ENCODE results near the gene PIN1.

PIN1 gene

DNA sequence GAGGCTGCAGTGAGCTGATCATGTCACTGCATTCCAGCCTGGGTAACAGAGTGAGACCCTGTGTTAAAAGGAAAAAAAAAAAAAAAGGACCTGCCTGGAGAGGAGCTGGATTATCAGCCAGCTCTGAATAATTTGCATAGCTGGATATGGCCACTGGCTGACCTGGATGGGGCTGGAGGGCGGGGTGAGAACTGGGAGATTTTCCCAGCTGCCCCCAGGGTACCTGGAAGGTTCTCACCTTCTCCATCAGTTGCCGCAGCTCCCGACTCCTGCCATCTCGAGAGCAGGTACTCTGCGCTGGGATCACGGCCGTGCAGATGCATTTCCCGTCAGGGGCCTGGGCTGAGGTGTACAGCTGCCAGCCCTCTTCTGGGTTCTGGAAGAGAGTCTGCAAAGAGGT, 25.3 kb downstream of the PIN1 start:
- no peak overlapping the region for H3K27ac ChIP-seq (ENCODE audit: insufficient read depth in 1 of 2, low read depth in 1 of 2, low read length in 2 of 2, poor library complexity in 1 of 2, severe bottlenecking in 2 of 2)
- no peaks in the 10 kb centered on the region for H3K27me3 ChIP-seq (replicated peaks in 2 of 5; ENCODE audit: control insufficient read depth in 4 of 5, insufficient read depth in 5 of 5, low read length in 4 of 5)
- peaks cover 0 to 15% (median 12%) of the 10 kb centered on the region in 4 experiments for H3K4me1 ChIP-seq (ENCODE audit: control extremely low read depth in 1 of 4, control insufficient read depth in 4 of 4, insufficient read depth in 4 of 4, low read length in 3 of 4)
- ChIA-PET POLR2A (no interaction called here), CTCF (interaction anchor here (0.8 kb wide), 1 partner anchor 140 kb away, joined by 3 read pairs; no protein-coding TSS in a partner anchor)
- WGBS (ENCODE audit: insufficient coverage), result 84% methylated on average over 8 of the region's 8 CpGs
- H3K36me3 ChIP-seq (ENCODE audit: control insufficient read depth in 4 of 4, insufficient read depth in 4 of 4, low read length in 3 of 4), result no peaks in the 10 kb centered on the region
- no peak for DNase-seq
- H3K9me3 ChIP-seq (ENCODE audit: control extremely low read depth in 1 of 5, control insufficient read depth in 4 of 5, insufficient read depth in 2 of 5, low read depth in 1 of 5, low read length in 4 of 5), result no peaks in the 10 kb centered on the region
- H3K4me3 ChIP-seq (ENCODE audit: control insufficient read depth in 1 of 7, extremely low read depth in 1 of 7, insufficient read depth in 4 of 7, low read depth in 2 of 7, low read length in 6 of 7), result no peak overlapping the region

DNA sequence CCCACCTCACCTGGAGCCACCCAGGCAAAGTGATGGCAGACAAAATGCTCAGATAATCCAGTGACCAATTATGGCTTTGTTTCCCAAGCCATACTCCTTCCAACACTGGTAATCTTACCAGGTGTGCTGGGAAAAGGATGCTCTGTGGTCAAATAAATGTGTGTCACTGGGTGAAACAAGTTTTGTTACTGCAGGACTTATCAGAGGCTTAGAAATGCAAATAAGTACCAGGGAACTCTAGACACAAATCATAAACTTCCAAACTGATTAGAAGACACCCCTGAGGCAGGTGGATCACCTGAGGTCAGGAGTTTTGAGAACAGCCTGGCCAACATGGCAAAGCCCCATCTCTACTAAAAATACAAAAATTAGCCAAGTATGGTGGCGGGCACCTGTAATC, 26.4 kb downstream of the PIN1 start:
- no peak overlapping the region for H3K4me3 ChIP-seq (ENCODE audit: control insufficient read depth in 1 of 7, extremely low read depth in 1 of 7, insufficient read depth in 4 of 7, low read depth in 2 of 7, low read length in 6 of 7)
- H3K36me3 ChIP-seq (ENCODE audit: control insufficient read depth in 4 of 4, insufficient read depth in 4 of 4, low read length in 3 of 4), result no peaks in the 10 kb centered on the region
- ChIA-PET POLR2A (no interaction called here), CTCF (interaction anchor here (1.4 kb wide), 1 partner anchor 9 kb away, joined by 3 read pairs; no protein-coding TSS in a partner anchor)
- no peak overlapping the region for H3K27ac ChIP-seq (ENCODE audit: insufficient read depth in 1 of 2, low read depth in 1 of 2, low read length in 2 of 2, poor library complexity in 1 of 2, severe bottlenecking in 2 of 2)
- no peak for DNase-seq
- H3K9me3 ChIP-seq (ENCODE audit: control extremely low read depth in 1 of 5, control insufficient read depth in 4 of 5, insufficient read depth in 2 of 5, low read depth in 1 of 5, low read length in 4 of 5), result no peaks in the 10 kb centered on the region
- no peaks in the 10 kb centered on the region for H3K27me3 ChIP-seq (replicated peaks in 2 of 5; ENCODE audit: control insufficient read depth in 4 of 5, insufficient read depth in 5 of 5, low read length in 4 of 5)
- no CpG with 5 or more reads among the region's 1 CpG for WGBS (ENCODE audit: insufficient coverage)
- peaks cover 0 to 15% (median 12%) of the 10 kb centered on the region in 4 experiments for H3K4me1 ChIP-seq (ENCODE audit: control extremely low read depth in 1 of 4, control insufficient read depth in 4 of 4, insufficient read depth in 4 of 4, low read length in 3 of 4)

DNA sequence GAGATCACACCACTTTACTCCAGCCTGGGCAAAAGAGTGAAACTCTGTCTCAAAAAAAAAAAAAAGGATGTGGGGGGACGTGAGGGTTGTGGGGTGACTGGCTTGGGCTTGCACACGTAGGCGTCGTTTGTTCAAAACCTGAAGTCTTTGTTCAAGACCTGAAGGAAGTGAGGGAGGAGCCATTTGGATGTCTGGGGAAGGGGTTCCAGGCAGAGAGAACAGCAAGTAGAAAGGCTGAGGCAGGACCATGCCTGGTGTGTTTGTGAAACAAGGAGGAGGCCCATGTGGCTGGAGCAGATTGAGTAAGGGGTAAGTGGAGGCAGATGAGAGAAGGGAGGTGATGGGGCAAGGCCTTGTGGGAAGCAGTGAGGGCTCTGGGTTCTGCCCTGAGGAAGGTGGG, 27.8 kb downstream of the PIN1 start:
- WGBS (ENCODE audit: insufficient coverage), result 66% methylated on average over 3 of the region's 4 CpGs
- Histone ChIP-seq H3K27me3 (replicated peaks in 2 of 5; ENCODE audit: control insufficient read depth in 4 of 5, insufficient read depth in 5 of 5, low read length in 4 of 5) (no peaks in the 10 kb centered on the region), H3K4me3 (ENCODE audit: control insufficient read depth in 1 of 7, extremely low read depth in 1 of 7, insufficient read depth in 4 of 7, low read depth in 2 of 7, low read length in 6 of 7) (no peak overlapping the region), H3K27ac (ENCODE audit: insufficient read depth in 1 of 2, low read depth in 1 of 2, low read length in 2 of 2, poor library complexity in 1 of 2, severe bottlenecking in 2 of 2) (no peak overlapping the region), H3K36me3 (ENCODE audit: control insufficient read depth in 4 of 4, insufficient read depth in 4 of 4, low read length in 3 of 4) (no peaks in the 10 kb centered on the region), H3K4me1 (ENCODE audit: control extremely low read depth in 1 of 4, control insufficient read depth in 4 of 4, insufficient read depth in 4 of 4, low read length in 3 of 4) (peaks cover 0 to 6% (median 6%) of the 10 kb centered on the region in 4 experiments), H3K9me3 (ENCODE audit: control extremely low read depth in 1 of 5, control insufficient read depth in 4 of 5, insufficient read depth in 2 of 5, low read depth in 1 of 5, low read length in 4 of 5) (no peaks in the 10 kb centered on the region)
- ChIA-PET CTCF (interaction anchor here (1.4 kb wide), 1 partner anchor 8 kb away, joined by 3 read pairs; no protein-coding TSS in a partner anchor), POLR2A (no interaction called here)
- DNase-seq, result no peak

DNA sequence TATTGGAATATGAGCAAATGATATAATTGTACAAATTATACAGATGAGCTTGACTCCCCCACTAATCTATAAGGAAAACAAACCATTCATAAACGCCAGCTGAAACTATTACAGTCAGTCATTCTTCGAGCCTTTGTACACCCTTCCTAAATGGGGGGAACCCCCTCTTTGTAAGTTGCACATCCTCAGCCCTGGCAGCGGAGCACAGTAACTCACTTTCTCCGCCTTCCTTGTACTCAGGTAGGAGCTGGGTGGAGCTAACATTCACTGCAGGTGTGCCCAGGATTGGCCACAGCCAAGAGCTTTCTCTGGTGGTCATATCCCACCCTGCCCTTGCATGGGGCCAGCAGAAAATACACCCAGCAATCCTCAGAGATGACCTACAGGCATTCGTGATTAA, 28.6 kb downstream of the PIN1 start:
- Histone ChIP-seq H3K36me3 (ENCODE audit: control insufficient read depth in 4 of 4, insufficient read depth in 4 of 4, low read length in 3 of 4) (no peaks in the 10 kb centered on the region), H3K9me3 (ENCODE audit: control extremely low read depth in 1 of 5, control insufficient read depth in 4 of 5, insufficient read depth in 2 of 5, low read depth in 1 of 5, low read length in 4 of 5) (no peaks in the 10 kb centered on the region), H3K4me3 (ENCODE audit: control insufficient read depth in 1 of 7, extremely low read depth in 1 of 7, insufficient read depth in 4 of 7, low read depth in 2 of 7, low read length in 6 of 7) (no peak overlapping the region), H3K27me3 (replicated peaks in 2 of 5; ENCODE audit: control insufficient read depth in 4 of 5, insufficient read depth in 5 of 5, low read length in 4 of 5) (no peaks in the 10 kb centered on the region), H3K4me1 (ENCODE audit: control extremely low read depth in 1 of 4, control insufficient read depth in 4 of 4, insufficient read depth in 4 of 4, low read length in 3 of 4) (no peaks in the 10 kb centered on the region), H3K27ac (ENCODE audit: insufficient read depth in 1 of 2, low read depth in 1 of 2, low read length in 2 of 2, poor library complexity in 1 of 2, severe bottlenecking in 2 of 2) (no peak overlapping the region)
- ChIA-PET CTCF (no interaction called here), POLR2A (no interaction called here)
- WGBS (ENCODE audit: insufficient coverage), result 80% methylated on average over 3 of the region's 5 CpGs
- DNase-seq, result no peak

DNA sequence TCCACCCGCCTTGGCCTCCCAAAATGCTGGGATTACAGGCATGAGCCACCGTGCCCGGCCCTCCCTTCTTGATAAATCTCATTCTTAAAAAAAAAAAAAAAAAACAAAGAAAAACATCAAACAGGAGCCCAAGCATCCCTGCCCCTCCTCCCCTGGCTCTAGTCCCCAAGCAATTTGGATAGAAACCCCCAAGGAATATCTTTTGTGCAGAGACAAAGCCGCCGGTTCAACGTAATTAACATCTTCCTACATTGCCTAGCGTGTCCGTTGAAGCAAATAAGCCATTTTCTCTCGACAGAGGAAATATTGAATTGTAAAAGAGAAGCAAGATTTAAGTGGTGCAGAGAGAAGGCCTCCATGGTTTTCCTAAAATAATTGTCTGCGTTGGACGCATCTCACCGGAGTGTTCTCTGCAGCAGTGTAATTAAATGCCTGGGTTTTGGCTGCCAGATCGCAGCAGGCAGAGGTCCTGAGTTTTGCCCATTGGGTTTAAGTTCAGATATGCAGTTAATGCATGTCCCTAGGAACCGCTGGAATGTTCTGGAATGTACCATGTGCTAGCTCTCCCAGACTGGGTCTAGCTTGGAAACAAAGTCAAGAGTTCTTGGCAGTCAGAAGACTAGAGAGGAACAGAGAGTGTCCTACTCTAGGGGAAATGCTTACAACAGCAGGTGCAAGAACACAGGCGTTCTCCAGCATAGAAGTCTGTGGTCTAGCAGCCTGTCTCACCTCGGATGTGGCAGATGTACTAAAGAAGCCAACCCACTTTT, 30.8 kb downstream of the PIN1 start:
- no peaks in the 10 kb centered on the region for H3K27me3 ChIP-seq (replicated peaks in 2 of 5; ENCODE audit: control insufficient read depth in 4 of 5, insufficient read depth in 5 of 5, low read length in 4 of 5)
- WGBS (ENCODE audit: insufficient coverage), result 100% methylated on average over 8 of the region's 16 CpGs
- H3K4me1 ChIP-seq (ENCODE audit: control extremely low read depth in 1 of 4, control insufficient read depth in 4 of 4, insufficient read depth in 4 of 4, low read length in 3 of 4), result no peaks in the 10 kb centered on the region
- H3K9me3 ChIP-seq (ENCODE audit: control extremely low read depth in 1 of 5, control insufficient read depth in 4 of 5, insufficient read depth in 2 of 5, low read depth in 1 of 5, low read length in 4 of 5), result no peaks in the 10 kb centered on the region
- H3K27ac ChIP-seq (ENCODE audit: insufficient read depth in 1 of 2, low read depth in 1 of 2, low read length in 2 of 2, poor library complexity in 1 of 2, severe bottlenecking in 2 of 2), result no peak overlapping the region
- no peak for DNase-seq
- ChIA-PET CTCF (no interaction called here), POLR2A (no interaction called here)
- no peak overlapping the region for H3K4me3 ChIP-seq (ENCODE audit: control insufficient read depth in 1 of 7, extremely low read depth in 1 of 7, insufficient read depth in 4 of 7, low read depth in 2 of 7, low read length in 6 of 7)
- no peaks in the 10 kb centered on the region for H3K36me3 ChIP-seq (ENCODE audit: control insufficient read depth in 4 of 4, insufficient read depth in 4 of 4, low read length in 3 of 4)

DNA sequence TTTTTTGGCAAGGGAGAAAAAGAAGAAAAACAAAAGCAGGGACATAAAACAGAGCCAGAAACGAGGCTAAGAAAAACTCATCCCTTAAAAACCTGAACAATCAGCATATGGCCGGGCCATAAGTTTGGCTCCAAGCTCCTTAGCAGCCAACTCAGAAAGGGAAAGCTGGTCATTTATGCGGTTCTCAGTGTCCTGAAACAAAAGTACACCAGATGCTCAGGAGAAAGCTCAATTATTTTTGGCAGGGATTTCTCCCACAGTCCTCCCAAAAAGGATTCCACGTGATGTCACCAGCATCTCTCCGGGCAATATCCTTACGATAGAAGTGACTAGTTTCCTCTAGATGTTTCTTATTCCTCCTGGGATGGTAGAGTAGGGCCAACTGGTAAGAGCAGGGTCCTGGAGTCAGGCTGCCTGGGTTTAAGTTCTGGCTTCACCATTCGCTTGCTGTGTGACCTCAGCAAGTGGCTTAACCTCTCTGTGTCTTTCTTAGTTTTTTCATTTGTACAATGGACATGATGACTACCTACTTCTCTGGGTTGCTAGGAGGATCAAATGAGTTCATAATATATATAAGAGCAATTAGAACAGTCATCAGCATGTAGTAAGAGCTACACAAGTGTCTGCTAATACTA, 34.0 kb downstream of the PIN1 start:
- no peak for DNase-seq
- Histone ChIP-seq H3K27ac (ENCODE audit: insufficient read depth in 1 of 2, low read depth in 1 of 2, low read length in 2 of 2, poor library complexity in 1 of 2, severe bottlenecking in 2 of 2) (no peak overlapping the region), H3K4me3 (ENCODE audit: control insufficient read depth in 1 of 7, extremely low read depth in 1 of 7, insufficient read depth in 4 of 7, low read depth in 2 of 7, low read length in 6 of 7) (no peak overlapping the region), H3K9me3 (ENCODE audit: control extremely low read depth in 1 of 5, control insufficient read depth in 4 of 5, insufficient read depth in 2 of 5, low read depth in 1 of 5, low read length in 4 of 5) (no peaks in the 10 kb centered on the region), H3K4me1 (ENCODE audit: control extremely low read depth in 1 of 4, control insufficient read depth in 4 of 4, insufficient read depth in 4 of 4, low read length in 3 of 4) (no peaks in the 10 kb centered on the region), H3K27me3 (replicated peaks in 2 of 5; ENCODE audit: control insufficient read depth in 4 of 5, insufficient read depth in 5 of 5, low read length in 4 of 5) (no peaks in the 10 kb centered on the region), H3K36me3 (ENCODE audit: control insufficient read depth in 4 of 4, insufficient read depth in 4 of 4, low read length in 3 of 4) (no peaks in the 10 kb centered on the region)
- 98% methylated on average over 5 of the region's 7 CpGs for WGBS (ENCODE audit: insufficient coverage)
- CTCF ChIA-PET, result interaction anchor here (0.6 kb wide), 1 partner anchor 163 kb away, joined by 4 read pairs; no protein-coding TSS in a partner anchor
- POLR2A ChIA-PET, result no interaction called here

DNA sequence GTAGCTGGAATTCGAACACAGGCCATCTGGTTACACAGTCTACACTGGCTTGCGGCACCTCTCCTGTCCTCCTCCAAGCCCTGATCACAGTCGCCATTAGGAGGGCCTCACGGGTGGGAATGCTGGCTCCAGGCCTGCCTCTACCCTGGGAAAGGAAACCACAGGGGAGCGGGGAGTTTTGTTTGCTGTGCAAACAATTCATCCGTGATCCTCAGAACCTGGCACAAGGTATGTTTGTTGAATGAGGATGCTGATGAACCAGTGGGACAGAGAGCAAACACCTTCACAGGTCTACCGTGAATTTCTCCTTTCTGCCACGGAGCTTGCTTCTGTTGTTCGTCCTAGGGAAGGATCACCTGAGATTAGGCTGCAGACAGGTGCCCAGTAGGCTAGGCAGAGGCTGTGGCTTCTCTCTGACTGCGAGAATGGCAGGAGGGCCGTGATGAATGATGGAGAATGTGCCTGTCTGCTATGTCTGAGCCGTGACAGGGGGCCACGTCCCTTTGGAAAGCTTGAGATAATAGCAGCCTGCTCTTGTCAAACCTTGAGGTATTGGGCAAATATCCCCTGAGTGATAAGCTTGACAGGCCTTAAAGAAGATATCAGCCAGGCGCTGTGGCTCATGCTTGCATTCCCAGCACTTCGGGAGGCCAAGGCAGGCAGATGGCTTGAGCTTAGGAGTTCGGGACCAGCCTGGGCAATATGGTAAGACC, 36.7 kb downstream of the PIN1 start:
- ChIA-PET POLR2A (no interaction called here), CTCF (interaction anchor here (1.1 to 1.3 kb wide), 2 partner anchors 10 kb away, joined by 3 read pairs; no protein-coding TSS in a partner anchor)
- Histone ChIP-seq H3K27ac (ENCODE audit: insufficient read depth in 1 of 2, low read depth in 1 of 2, low read length in 2 of 2, poor library complexity in 1 of 2, severe bottlenecking in 2 of 2) (no peak overlapping the region), H3K4me3 (ENCODE audit: control insufficient read depth in 1 of 7, extremely low read depth in 1 of 7, insufficient read depth in 4 of 7, low read depth in 2 of 7, low read length in 6 of 7) (no peak overlapping the region), H3K36me3 (ENCODE audit: control insufficient read depth in 4 of 4, insufficient read depth in 4 of 4, low read length in 3 of 4) (no peaks in the 10 kb centered on the region), H3K27me3 (replicated peaks in 2 of 5; ENCODE audit: control insufficient read depth in 4 of 5, insufficient read depth in 5 of 5, low read length in 4 of 5) (no peaks in the 10 kb centered on the region), H3K4me1 (ENCODE audit: control extremely low read depth in 1 of 4, control insufficient read depth in 4 of 4, insufficient read depth in 4 of 4, low read length in 3 of 4) (no peaks in the 10 kb centered on the region), H3K9me3 (ENCODE audit: control extremely low read depth in 1 of 5, control insufficient read depth in 4 of 5, insufficient read depth in 2 of 5, low read depth in 1 of 5, low read length in 4 of 5) (no peaks in the 10 kb centered on the region)
- DNase-seq, result no peak
- WGBS (ENCODE audit: insufficient coverage), result 81% methylated on average over 13 of the region's 16 CpGs

All from common myeloid progenitor, CD34-positive (primary cell).